Choroid plexus epithelial cell (primary cell): ENCODE results near the gene KCTD13.

Experiments used
- DNase-seq: peaks from one replicate; pipeline ENCODE4 v3.0.0-alpha.2; 2010; ENCODE audit warnings: low read depth
- H3K4me3 ChIP-seq: 2 replicates; pipeline ENCODE4 v1.5.1; 2011; ENCODE audit warnings: low read depth, mild to moderate bottlenecking, control low read depth, low read length, moderate library complexity
- TF ChIP-seq, protein P1 (sequence below): conservative IDR thresholded peaks from 2 replicates; pipeline ENCODE4 v1.5.1; 2011; ENCODE audit warnings: low read depth, mild to moderate bottlenecking, control low read depth, inconsistent platforms, low read length, moderate library complexity

KCTD13 gene

DNA sequence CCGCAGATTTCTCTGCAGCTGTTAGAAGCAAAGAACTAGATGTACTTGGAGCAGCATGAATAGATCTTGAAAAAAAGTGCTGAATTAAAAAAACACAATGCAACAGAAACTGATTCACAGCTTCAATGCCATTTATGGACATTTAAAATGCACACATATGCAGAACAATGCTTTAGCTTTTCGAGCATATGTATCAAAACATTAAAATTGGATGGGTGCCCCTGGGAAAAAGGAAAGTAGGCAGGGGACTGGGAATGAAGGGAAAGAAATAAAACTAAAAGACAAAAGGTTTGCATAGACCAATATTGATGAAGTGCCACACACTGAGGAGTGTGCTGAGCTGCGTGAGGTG lies 5.0 kb downstream of the KCTD13 start:
- DNase-seq = no peak
- no peak overlapping the region for H3K4me3 ChIP-seq
- TF ChIP-seq, protein P1, sequence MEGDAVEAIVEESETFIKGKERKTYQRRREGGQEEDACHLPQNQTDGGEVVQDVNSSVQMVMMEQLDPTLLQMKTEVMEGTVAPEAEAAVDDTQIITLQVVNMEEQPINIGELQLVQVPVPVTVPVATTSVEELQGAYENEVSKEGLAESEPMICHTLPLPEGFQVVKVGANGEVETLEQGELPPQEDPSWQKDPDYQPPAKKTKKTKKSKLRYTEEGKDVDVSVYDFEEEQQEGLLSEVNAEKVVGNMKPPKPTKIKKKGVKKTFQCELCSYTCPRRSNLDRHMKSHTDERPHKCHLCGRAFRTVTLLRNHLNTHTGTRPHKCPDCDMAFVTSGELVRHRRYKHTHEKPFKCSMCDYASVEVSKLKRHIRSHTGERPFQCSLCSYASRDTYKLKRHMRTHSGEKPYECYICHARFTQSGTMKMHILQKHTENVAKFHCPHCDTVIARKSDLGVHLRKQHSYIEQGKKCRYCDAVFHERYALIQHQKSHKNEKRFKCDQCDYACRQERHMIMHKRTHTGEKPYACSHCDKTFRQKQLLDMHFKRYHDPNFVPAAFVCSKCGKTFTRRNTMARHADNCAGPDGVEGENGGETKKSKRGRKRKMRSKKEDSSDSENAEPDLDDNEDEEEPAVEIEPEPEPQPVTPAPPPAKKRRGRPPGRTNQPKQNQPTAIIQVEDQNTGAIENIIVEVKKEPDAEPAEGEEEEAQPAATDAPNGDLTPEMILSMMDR = no peak

DNA sequence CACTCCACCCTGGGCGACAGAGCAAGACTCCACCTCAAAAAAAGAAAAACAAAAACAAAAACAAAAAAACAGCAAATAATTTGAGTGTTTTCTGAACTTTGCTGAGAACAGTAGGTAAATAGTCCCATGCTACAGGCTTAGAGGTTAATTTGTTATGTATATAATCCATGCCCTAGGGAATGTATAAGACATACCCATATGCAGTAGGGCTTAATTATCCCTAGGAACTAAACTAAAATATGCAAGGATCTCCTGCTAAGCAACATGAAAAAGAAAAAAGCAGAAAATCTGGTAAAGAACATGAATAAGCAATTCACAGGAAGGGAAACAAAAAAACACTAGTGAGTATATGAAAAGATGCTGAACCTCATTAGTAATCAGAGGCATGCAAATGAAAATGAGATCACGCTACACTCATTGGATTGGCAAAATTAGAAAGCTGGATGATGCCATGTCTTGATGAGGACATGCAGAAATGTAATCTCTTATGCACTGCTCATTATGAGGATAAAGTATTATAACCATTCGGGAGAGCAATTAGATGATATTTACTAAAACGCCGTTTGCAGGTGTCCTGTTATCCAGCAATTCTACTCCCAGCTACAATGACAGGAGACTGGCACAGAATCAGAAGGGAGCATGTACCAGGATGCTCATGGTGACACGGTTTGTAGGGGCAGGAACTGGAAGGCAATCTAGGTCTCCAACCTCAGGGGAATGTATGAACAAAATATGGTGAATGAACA lies 5.6 kb downstream of the KCTD13 start:
- no peak overlapping the region for H3K4me3 ChIP-seq
- no peak for DNase-seq
- TF ChIP-seq, protein P1 = no peak

DNA sequence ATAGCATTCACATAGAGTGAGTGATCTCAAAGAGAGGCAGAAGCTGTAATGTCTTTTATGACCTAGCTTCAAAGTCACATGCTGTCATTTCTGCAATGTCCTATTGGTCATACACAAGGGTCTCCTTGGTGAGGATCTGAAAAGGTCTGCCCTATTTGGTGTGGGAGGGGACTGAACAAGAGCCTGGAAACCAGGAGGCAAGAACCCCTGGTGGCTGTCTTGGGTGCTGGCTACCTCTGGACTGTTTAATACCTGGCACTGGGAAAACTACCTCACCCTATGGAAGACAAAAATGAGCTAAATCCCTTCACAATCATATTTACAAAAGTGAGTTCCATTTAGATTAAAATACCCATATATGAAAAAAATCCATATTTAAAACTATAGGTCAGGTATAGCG lies 9.0 kb downstream of the KCTD13 start:
- no peak overlapping the region for H3K4me3 ChIP-seq
- no peak for DNase-seq
- TF ChIP-seq, protein P1 = no peak

DNA sequence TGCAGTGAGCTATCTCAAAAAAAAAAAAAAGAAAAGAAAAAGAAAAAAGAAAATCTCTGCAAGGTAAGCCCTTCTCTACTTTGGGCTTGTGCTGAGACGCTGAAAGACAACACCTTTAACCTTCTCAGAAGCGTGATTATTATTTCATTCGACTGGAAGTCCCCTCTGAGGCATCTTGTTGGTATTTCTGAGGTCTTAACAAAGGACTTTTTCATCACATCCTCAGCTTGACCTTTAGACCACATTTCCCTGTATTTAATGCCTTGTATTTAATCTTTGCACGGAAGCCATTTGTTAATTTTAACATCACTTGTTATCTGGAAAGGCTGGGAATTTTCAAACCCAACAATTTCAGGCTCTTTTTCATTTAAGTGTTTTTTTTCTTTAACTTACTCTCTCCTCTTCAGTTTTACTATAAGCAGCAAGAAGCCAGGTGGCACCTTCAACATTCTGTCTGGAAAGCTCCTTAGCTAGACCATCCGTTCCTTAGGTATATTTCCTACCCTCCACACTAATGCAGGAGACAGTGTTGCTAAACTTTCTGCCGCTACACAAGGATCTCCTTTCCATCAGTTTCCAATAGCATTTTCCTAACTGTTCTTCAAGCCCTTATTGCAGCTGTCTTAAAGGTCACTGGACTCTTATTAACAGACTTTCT lies 10.3 kb downstream of the KCTD13 start:
- TF ChIP-seq, protein P1 = no peak
- DNase-seq = peak; percentile 78
- no peak overlapping the region for H3K4me3 ChIP-seq

DNA sequence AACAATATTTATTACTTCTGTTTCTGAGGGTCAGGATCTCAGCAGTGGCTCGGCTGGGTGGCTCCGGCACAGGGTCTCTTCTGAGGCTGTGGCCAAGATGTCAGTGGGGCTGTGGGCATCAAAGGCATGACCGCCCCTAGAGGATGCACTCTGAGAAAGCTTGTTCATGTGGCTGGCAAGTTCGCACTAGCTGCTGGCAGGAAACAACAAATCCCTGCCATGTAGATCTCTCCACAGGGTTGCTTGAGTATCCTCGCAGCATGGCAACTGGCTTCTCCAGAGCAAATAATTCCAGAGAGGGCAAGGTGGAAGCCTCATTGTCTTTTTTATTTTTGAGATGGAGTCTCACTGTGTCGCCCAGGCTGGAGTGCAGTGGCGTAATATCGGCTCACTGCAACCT lies 12.5 kb downstream of the KCTD13 start:
- H3K4me3 ChIP-seq = no peak overlapping the region
- no peak for DNase-seq
- TF ChIP-seq, protein P1 = no peak

DNA sequence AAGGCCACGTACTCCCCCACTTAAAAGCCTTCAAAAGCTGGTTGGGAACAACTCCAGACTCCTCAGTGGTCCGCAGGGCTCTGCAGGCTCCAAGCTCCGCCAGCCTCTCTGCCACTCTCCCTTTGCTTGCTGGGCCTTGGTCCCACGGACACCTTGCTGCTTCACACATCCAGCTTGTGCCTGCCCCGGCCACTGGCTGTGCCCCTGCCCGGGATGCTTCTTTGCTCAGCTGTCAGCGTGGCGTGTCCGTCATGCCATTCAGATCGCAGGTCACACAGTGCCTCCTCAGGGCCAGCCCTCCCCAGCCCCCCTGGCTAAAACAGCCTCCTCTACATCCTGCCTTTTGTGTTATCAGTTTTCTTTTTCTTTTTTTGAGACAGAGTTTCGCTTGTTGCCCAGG lies 13.9 kb downstream of the KCTD13 start:
- TF ChIP-seq, protein P1 = no peak
- H3K4me3 ChIP-seq = no peak overlapping the region
- no peak for DNase-seq

DNA sequence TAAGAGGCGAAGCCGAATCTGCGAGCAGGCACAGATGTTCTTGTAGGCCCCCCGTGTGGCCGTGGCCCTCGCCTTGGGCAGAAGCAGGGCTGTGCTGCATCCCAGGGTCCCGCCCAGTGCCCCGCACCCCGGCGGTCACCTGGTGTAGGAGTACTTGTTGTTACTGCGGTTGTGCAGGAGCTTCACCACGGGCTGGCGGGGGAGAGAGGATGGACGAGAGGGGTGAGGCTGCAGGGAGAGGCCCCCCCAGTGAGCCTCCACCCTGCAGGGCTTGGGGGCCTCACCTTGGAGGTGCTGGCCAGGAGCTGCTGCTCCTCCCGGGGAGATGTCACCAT lies 14.4 kb downstream of the KCTD13 start:
- no peak for DNase-seq
- H3K4me3 ChIP-seq = no peak overlapping the region
- TF ChIP-seq, protein P1 = no peak
